IMR-90 (cell line): ENCODE measurements around the gene CDH15.

Source experiments
- BHLHE40 ChIP-seq: fragments of 150-350 bp; IDR thresholded peaks from 2 replicates; pipeline ENCODE4 v1.6.1; 2016; ENCODE audit warnings: mild to moderate bottlenecking, low read depth, low read length
- CEBPB ChIP-seq: IDR thresholded peaks from 2 replicates; pipeline ENCODE4 v1.6.1; 2012; ENCODE audit warnings: low read depth, low read length, improper control_type of control experiment
- CHD1 ChIP-seq: IDR thresholded peaks from 2 replicates; pipeline ENCODE4 v1.6.1; 2012; ENCODE audit warnings: low read depth, low read length, improper control_type of control experiment
- CTCF ChIP-seq: conservative IDR thresholded peaks from 2 replicates; pipeline ENCODE4 v1.5.1; 2012; ENCODE audit warnings: mild to moderate bottlenecking, low read depth, low read length, improper control_type of control experiment
- ELK1 ChIP-seq: fragments of 150-350 bp; IDR thresholded peaks from 2 replicates; pipeline ENCODE4 v1.6.1; 2016; ENCODE audit warnings: low read depth, mild to moderate bottlenecking, low read length, moderate library complexity, borderline replicate concordance
- FOS ChIP-seq: fragments of 150-350 bp; IDR thresholded peaks from 2 replicates; pipeline ENCODE4 v1.6.1; 2016; ENCODE audit warnings: low read depth, low read length
- MAFK ChIP-seq: IDR thresholded peaks from 2 replicates; pipeline ENCODE4 v1.6.1; 2012; ENCODE audit warnings: low read depth, low read length, improper control_type of control experiment
- MXI1 ChIP-seq: IDR thresholded peaks from 2 replicates; pipeline ENCODE4 v1.6.1; 2012; ENCODE audit warnings: low read depth, mild to moderate bottlenecking, low read length, moderate library complexity, borderline replicate concordance
- POLR2A ChIP-seq: IDR thresholded peaks from 2 replicates; pipeline ENCODE4 v1.6.1; 2012; ENCODE audit warnings: mild to moderate bottlenecking, low read depth, low read length
- RAD21 ChIP-seq: IDR thresholded peaks from 2 replicates; pipeline ENCODE4 v1.6.1; 2012; ENCODE audit warnings: low read length, improper control_type of control experiment
- RCOR1 ChIP-seq: IDR thresholded peaks from 2 replicates; pipeline ENCODE4 v1.6.1; 2012; ENCODE audit warnings: mild to moderate bottlenecking, low read length, improper control_type of control experiment; ENCODE audit not compliant: insufficient replicate concordance
- RFX5 ChIP-seq: IDR thresholded peaks from 2 replicates; pipeline ENCODE4 v1.8.0; 2012; ENCODE audit warnings: low read depth, mild to moderate bottlenecking, low read length, moderate library complexity
- SMC3 ChIP-seq: fragments of 150-350 bp; IDR thresholded peaks from 2 replicates; pipeline ENCODE4 v1.6.1; 2016; ENCODE audit warnings: low read depth, mild to moderate bottlenecking, antibody characterized with exemption, low read length, moderate library complexity
- USF2 ChIP-seq: fragments of 150-350 bp; IDR thresholded peaks from 2 replicates; pipeline ENCODE4 v1.6.1; 2017; ENCODE audit warnings: mild to moderate bottlenecking, antibody characterized with exemption, low read length, low read depth

GRCh38 chr16:89155184-89155679 lies 16.3 kb upstream of the CDH15 start:
- TF ChIP-seq SMC3 (no peak), RCOR1 (no peak), CTCF (no peak), POLR2A (no peak), RAD21 (no peak), ELK1 (no peak), RFX5 (no peak), FOS (no peak), USF2 (peak; percentile 84), MXI1 (peak; percentile 83; the same call in 1 of the 2 replicates), CEBPB (no peak), MAFK (no peak), BHLHE40 (peak; percentile 100), CHD1 (no peak)
